Spinal cord (tissue), 10 donors: Measurements from ENCODE around the gene INPP4B. TPM values are rescaled to one million over a fixed set of nuclear protein-coding genes. Genes with fewer than 3 reads are reported as not detected.
A peak's percentile ranks its signal among the peaks of the same experiment; 100 is the strongest.

Experiments
- DNase-seq, 6 donors: peaks; one replicate each; pipeline versions ENCODE4 v3.0.0 to v3.0.0-alpha.2; 2013 to 2015; ENCODE audit warnings: low spot score in 6 of 6, low read depth in 4 of 6
- H3K27ac ChIP-seq: one replicate; pipeline ENCODE4 v1.5.1; 2013; ENCODE audit warnings: low read depth, low read length, control low read depth
- H3K27me3 ChIP-seq: one replicate; pipeline ENCODE4 v1.6.1; 2013; ENCODE audit warnings: low read length; ENCODE audit not compliant: control insufficient read depth, insufficient read depth
- H3K36me3 ChIP-seq: one replicate; pipeline ENCODE4 v1.6.1; 2013; ENCODE audit warnings: low read length; ENCODE audit not compliant: control insufficient read depth, insufficient read depth
- H3K4me1 ChIP-seq: one replicate; pipeline ENCODE4 v1.6.1; 2013; ENCODE audit warnings: low read length; ENCODE audit not compliant: control insufficient read depth, insufficient read depth
- H3K4me3 ChIP-seq: one replicate; pipeline ENCODE4 v1.5.1; 2013; ENCODE audit warnings: low read depth, low read length, control low read depth
- H3K9me3 ChIP-seq: one replicate; pipeline ENCODE4 v1.6.1; 2013; ENCODE audit warnings: low read length; ENCODE audit not compliant: control insufficient read depth, insufficient read depth
- WGBS: methylation state at CpG from one replicate; pipeline ENCODE4 v1.1.5; 2013; ENCODE audit warnings: missing lambda C conversion rate; ENCODE audit not compliant: insufficient coverage; 5-methylcytosine and 5-hydroxymethylcytosine counted together
- polyA plus RNA-seq, 2 donors: library from polyadenylated mRNA; unstranded; fragments of 120-200 nt; gene quantifications; one replicate each; pipeline ENCODE4 v1.2.1, GENCODE V29; 2013; ENCODE audit not compliant: insufficient read length in 2 of 2
- total RNA-seq, 2 donors: library from RNA; depleted of rRNA in 1 of 2; stranded (reverse); fragments of 120-200 nt in 1 of 2; fragments of >200 nt in 1 of 2; gene quantifications; one replicate each; pipeline versions ENCODE4 v1.2.3 to v1.2.4, GENCODE V29; 2013 to 2014
- donor health status: healthy.

Gene INPP4B
- total and polyA plus RNA-seq, 4 donors, result 5.7 to 29.4 (median 14.5) TPM

DNA sequence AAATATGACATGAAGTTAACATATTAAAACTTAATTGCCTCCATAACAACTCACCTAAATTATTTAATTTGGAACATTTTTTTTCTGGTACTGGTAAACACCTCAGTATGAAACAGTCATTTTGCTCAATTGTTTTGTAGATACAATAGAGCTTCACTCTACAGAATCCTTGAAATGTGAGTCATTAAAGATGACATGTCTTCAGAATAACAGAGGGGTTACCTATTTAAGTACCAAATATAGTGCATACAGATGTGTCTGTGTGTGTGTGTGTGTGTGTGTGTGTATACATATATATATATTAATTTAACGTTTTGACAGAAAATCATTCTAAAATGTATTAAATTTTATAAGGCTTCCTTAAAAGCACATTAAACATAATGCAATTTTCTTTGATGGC, 297.6 kb downstream of the INPP4B start:
- WGBS, result no CpG with 5 or more reads among the region's 1 CpG
- no peaks in the 10 kb centered on the region for H3K4me1 ChIP-seq
- DNase-seq, result no peak

DNA sequence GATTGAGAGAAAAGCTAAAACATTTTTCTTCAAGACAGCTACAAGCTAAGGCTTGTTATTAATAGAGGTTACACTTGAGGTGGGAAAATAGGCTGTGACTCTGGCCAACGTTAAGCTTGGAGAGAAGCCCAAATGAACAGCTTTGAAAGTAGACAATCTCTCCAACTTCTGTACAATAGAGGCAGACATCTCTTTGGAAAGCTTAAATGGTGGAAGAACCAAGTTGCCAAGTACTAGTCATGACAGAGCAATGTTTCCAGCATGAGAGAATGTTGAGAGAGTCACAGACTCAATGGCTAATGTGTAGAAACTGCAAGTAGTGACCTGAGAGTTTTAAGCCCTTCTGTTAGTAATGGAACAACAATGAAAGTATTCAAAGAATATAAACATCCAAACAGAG, 298.1 kb downstream of the INPP4B start:
- H3K9me3 ChIP-seq, result no peaks in the 10 kb centered on the region
- WGBS, result 0% methylated on average over 1 of the region's 1 CpG
- H3K4me1 ChIP-seq, result no peaks in the 10 kb centered on the region
- peak; percentile 29 to 89 (median 65) for DNase-seq
- no peak overlapping the region for H3K4me3 ChIP-seq
- H3K36me3 ChIP-seq, result no peaks in the 10 kb centered on the region
- no peak overlapping the region for H3K27ac ChIP-seq
- no peaks in the 10 kb centered on the region for H3K27me3 ChIP-seq

More for the DNA sequence above, 297.6 kb downstream of the INPP4B start:
- Histone ChIP-seq H3K4me3 (no peak overlapping the region), H3K9me3 (no peaks in the 10 kb centered on the region), H3K27me3 (no peaks in the 10 kb centered on the region), H3K27ac (no peak overlapping the region), H3K36me3 (no peaks in the 10 kb centered on the region)

DNA sequence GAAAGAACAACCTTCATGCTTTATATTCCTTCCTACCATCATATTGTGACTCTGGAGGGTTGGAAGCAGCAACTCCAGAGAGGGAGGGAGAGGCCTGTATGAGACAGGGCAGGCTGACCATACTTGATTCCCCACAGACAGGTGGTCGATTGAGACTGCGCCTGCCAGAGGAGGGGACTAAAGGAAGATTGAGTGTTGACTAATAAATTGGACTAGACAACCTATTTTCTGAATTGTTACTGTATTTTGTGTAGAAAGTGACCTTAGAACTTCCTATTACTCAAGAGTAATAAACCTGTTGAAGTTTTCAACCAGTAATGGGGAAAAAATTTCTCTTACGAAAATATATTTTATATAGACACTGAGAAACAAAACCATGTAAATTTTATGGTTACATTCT, 301.5 kb downstream of the INPP4B start:
- Histone ChIP-seq H3K27ac (no peak overlapping the region), H3K36me3 (no peaks in the 10 kb centered on the region), H3K4me1 (no peaks in the 10 kb centered on the region), H3K9me3 (no peaks in the 10 kb centered on the region), H3K4me3 (no peak overlapping the region), H3K27me3 (no peaks in the 10 kb centered on the region)
- DNase-seq, result no peak
- no CpG with 5 or more reads among the region's 3 CpGs for WGBS

DNA sequence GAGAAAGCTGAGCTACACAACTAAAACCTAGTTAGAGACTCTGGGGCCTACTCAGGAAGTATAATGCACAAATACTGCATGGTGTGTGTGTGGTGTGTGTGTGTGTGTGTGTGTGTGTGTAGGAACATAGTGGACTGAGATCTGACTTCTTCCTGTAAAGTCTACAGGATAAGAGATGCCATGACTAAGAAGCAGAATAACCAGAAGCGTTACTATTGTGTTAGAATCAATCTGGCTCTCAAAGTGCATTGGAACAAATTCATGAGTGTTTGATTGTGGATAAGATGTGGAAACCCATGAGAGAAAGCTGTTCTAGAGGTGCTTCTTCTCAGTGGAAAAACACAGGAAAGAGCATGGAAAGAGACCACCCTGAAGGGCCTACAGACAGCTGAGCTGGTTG, 302.1 kb downstream of the INPP4B start:
- 86% methylated on average over 1 of the region's 1 CpG for WGBS
- no peaks in the 10 kb centered on the region for H3K27me3 ChIP-seq
- H3K9me3 ChIP-seq, result no peaks in the 10 kb centered on the region
- no peaks in the 10 kb centered on the region for H3K36me3 ChIP-seq
- DNase-seq, result no peak
- H3K4me3 ChIP-seq, result no peak overlapping the region
- H3K27ac ChIP-seq, result no peak overlapping the region
- H3K4me1 ChIP-seq, result no peaks in the 10 kb centered on the region

DNA sequence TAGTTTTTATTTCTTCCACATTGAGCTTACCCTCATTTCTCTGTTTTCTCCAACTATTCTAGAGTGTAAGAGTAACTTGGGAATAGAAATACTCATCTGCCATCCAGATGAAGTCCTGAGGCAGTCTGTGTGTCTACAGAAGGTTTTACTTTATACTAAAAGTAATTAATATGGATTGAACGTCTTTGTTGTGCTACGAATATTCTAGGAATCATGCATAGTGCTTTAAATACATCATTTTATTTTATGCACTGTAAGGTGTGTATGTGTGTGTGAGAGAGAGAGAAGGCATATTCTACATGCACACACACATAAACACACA, 305.7 kb downstream of the INPP4B start:
- DNase-seq, result no peak

DNA sequence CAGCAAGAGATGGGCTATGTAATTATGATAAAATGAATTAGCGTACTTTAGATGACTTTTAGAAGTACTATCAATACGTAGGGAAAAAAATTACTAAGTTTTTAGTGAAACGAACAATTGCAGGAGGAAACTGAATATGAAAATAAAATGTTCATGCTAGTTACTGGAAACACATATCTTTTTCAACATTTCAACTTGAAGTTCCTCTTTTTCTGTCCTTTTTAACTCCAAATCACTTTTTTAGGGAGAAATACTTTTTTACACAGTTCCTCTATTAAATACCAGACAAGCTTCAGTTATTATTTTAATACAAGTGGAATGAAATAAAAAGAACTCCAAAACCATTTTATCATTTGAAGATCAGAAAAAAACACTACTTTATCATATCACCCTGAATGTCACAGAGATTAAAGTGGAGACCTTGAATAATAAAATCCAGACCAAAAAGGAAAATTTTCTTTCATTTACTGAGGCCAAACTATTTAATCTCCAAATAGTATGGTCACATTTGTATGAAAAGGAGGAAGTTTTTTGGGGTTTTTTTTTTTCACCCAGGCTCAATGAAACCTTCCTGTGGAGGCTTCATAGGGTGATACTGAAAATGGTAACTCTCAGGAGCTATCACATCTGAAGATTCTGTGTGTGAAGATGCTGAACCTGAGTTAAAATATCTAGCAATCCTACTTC, 306.2 kb downstream of the INPP4B start:
- no peak for DNase-seq
- H3K27me3 ChIP-seq, result no peaks in the 10 kb centered on the region
- H3K9me3 ChIP-seq, result no peaks in the 10 kb centered on the region
- H3K4me3 ChIP-seq, result no peak overlapping the region
- H3K36me3 ChIP-seq, result no peaks in the 10 kb centered on the region
- WGBS, result no CpG with 5 or more reads among the region's 3 CpGs
- H3K4me1 ChIP-seq, result no peaks in the 10 kb centered on the region
- H3K27ac ChIP-seq, result no peak overlapping the region

More for the DNA sequence above, 305.7 kb downstream of the INPP4B start:
- Histone ChIP-seq H3K9me3 (no peaks in the 10 kb centered on the region), H3K27ac (no peak overlapping the region), H3K36me3 (no peaks in the 10 kb centered on the region), H3K4me3 (no peak overlapping the region), H3K27me3 (no peaks in the 10 kb centered on the region), H3K4me1 (no peaks in the 10 kb centered on the region)
- WGBS, result no CpG with 5 or more reads among the region's 2 CpGs

DNA sequence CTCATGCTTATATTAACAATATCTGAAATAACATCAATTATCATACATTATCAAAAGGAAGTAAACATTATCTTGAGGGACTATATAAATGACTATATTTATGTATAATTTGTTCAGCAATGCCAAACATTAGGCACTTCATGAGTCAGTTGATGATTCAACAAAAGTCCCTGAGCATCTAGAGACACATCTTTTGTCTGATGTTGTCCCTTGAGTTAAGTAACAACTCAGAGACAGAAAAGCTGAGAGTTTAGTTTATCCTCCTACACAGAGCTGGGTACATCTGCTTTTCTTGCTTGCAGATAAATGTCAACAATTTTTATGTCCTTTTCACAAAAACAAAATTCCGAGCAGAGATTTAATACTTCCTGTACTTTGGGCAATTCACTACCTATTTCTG, 311.1 kb downstream of the INPP4B start:
- no peaks in the 10 kb centered on the region for H3K36me3 ChIP-seq
- WGBS, result 100% methylated on average over 1 of the region's 1 CpG
- no peak for DNase-seq
- H3K4me3 ChIP-seq, result no peak overlapping the region
- no peaks in the 10 kb centered on the region for H3K9me3 ChIP-seq
- no peak overlapping the region for H3K27ac ChIP-seq
- no peaks in the 10 kb centered on the region for H3K27me3 ChIP-seq
- no peaks in the 10 kb centered on the region for H3K4me1 ChIP-seq

DNA sequence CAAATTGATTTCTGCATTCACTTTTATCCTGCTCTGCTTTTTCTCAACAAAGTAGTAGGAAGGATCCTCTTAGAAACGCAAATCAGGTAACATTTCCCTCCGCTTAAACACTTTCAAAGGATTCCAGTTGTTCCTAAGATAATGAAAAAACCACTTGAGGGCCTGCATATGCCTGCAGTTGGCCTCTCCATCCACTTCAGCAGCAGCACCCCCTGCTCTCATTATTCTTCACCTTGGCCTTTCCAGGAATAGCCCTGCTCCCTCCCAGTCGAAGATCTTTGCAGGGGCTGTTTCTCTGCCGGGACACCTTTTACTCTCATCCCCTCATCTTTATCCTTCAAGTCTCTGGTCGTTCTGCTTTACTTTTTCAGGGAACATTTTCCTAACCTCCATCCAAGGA, 314.0 kb downstream of the INPP4B start:
- Histone ChIP-seq H3K4me3 (no peak overlapping the region), H3K27me3 (no peaks in the 10 kb centered on the region), H3K4me1 (no peaks in the 10 kb centered on the region), H3K9me3 (no peaks in the 10 kb centered on the region), H3K36me3 (no peaks in the 10 kb centered on the region), H3K27ac (no peak overlapping the region)
- DNase-seq, result no peak
- 86% methylated on average over 5 of the region's 5 CpGs for WGBS

DNA sequence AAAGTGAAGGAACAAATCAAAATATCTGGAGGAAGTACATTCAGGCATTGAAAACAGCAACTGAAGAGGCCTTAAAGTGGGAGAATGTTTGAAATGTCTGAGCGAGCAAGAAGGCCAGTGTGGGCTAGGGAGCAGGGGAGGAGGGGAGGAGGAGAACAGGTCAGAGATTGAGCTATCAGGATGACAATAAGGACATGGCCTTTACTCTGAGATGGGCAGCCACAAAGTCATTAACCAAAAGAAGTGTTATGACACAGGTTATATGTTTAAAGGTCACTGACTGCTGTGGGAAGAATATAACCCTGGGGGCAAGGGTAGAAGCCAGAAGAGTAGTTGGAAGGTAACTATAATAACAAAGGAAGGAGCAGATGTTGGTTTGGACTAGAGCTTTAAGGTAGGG, 315.4 kb downstream of the INPP4B start:
- H3K9me3 ChIP-seq, result no peaks in the 10 kb centered on the region
- no peak overlapping the region for H3K27ac ChIP-seq
- H3K4me1 ChIP-seq, result no peaks in the 10 kb centered on the region
- no peaks in the 10 kb centered on the region for H3K36me3 ChIP-seq
- WGBS, result 88% methylated on average over 1 of the region's 1 CpG
- no peak for DNase-seq
- H3K27me3 ChIP-seq, result no peaks in the 10 kb centered on the region
- H3K4me3 ChIP-seq, result no peak overlapping the region

DNA sequence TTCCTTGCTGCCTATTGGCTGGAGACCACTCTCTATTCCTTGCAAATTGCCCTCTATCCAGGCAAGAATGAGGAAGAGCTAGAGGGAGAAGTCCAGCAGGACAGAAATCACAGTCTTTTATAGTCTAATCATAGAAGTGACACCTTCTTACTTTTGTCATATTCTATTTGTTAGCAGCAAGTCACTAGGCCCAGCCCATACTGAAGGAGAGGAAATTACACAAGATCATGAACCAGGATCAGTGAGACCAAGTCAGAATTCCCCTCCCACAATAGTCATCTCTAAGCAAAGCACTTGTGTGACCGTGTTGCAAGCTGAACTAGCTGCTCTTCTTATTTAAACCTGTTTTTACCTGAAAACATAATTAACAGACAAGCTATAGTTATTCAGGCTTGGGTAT, 317.7 kb downstream of the INPP4B start:
- no peaks in the 10 kb centered on the region for H3K4me1 ChIP-seq
- DNase-seq, result no peak
- H3K4me3 ChIP-seq, result no peak overlapping the region
- H3K36me3 ChIP-seq, result no peaks in the 10 kb centered on the region
- no CpG with 5 or more reads among the region's 1 CpG for WGBS
- no peaks in the 10 kb centered on the region for H3K9me3 ChIP-seq
- no peaks in the 10 kb centered on the region for H3K27me3 ChIP-seq
- no peak overlapping the region for H3K27ac ChIP-seq
